ENCODE measurements around the gene ZNF343.

- no peak for TF ChIP-seq MAX (IDR thresholded peaks at IDR 0.05; ENCODE audit: low read depth, low read length)
- TF ChIP-seq EZH2 (IDR thresholded peaks at IDR 0.05; ENCODE audit: borderline replicate concordance, control insufficient read depth, low read depth, low read length): no peak
- TF ChIP-seq, protein P1, sequence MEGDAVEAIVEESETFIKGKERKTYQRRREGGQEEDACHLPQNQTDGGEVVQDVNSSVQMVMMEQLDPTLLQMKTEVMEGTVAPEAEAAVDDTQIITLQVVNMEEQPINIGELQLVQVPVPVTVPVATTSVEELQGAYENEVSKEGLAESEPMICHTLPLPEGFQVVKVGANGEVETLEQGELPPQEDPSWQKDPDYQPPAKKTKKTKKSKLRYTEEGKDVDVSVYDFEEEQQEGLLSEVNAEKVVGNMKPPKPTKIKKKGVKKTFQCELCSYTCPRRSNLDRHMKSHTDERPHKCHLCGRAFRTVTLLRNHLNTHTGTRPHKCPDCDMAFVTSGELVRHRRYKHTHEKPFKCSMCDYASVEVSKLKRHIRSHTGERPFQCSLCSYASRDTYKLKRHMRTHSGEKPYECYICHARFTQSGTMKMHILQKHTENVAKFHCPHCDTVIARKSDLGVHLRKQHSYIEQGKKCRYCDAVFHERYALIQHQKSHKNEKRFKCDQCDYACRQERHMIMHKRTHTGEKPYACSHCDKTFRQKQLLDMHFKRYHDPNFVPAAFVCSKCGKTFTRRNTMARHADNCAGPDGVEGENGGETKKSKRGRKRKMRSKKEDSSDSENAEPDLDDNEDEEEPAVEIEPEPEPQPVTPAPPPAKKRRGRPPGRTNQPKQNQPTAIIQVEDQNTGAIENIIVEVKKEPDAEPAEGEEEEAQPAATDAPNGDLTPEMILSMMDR (IDR thresholded peaks at IDR 0.05 in 2 of 3, conservative IDR thresholded peaks at IDR 0.05 in 1 of 3; ENCODE audit: control insufficient read depth in 2 of 3, extremely low read depth in 1 of 3, insufficient read depth in 1 of 3, low read depth in 3 of 3, low read length in 3 of 3): no peak
- TF ChIP-seq MEF2A (IDR thresholded peaks at IDR 0.05; ENCODE audit: insufficient read depth, low read depth, low read length): no peak
- 0 out of 2 replicates have a peak, but pooled peaks have one; percentile 13 for TF ChIP-seq TCF12 (IDR thresholded peaks at IDR 0.05; ENCODE audit: low read depth, low read length)
- TF ChIP-seq, protein P2, sequence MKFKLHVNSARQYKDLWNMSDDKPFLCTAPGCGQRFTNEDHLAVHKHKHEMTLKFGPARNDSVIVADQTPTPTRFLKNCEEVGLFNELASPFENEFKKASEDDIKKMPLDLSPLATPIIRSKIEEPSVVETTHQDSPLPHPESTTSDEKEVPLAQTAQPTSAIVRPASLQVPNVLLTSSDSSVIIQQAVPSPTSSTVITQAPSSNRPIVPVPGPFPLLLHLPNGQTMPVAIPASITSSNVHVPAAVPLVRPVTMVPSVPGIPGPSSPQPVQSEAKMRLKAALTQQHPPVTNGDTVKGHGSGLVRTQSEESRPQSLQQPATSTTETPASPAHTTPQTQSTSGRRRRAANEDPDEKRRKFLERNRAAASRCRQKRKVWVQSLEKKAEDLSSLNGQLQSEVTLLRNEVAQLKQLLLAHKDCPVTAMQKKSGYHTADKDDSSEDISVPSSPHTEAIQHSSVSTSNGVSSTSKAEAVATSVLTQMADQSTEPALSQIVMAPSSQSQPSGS (IDR thresholded peaks at IDR 0.05; ENCODE audit: low read length): no peak
Measured at GRCh38 chr20:2508631-2509467, at the start of gene ZNF343.
